GM19468 (cell line): ENCODE results near the gene SPIN2B.

Experiments
- ATAC-seq: cut with Tn5 transposase; IDR thresholded peaks from one replicate; pipeline ENCODE4 v1.9.1; 2021; ENCODE audit warnings: mild to moderate bottlenecking, moderate library complexity, moderate number of reproducible peaks; ENCODE audit not compliant: unreplicated experiment; ENCODE audit errors: extremely low read depth

The SPIN2B gene

DNA sequence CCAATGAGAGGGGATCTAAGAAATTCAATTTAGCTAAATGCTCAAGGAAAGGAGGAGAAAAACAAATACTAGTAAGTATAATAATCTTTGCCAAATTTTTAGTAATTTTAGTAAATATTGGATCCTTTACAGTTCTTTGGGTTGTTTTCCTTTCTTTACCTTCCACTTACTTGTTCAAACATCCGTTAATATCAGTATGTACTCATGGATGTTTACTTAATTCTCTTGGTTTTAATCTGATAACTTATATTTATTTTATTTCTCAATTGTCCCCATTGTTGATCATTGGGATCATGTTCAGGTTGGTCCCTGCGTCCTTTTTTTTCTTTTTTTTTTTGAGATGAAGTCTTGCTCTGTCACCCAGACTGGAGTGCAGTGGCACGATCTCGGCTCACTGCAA, 46.9 kb downstream of the SPIN2B start:
- ATAC-seq: no peak

DNA sequence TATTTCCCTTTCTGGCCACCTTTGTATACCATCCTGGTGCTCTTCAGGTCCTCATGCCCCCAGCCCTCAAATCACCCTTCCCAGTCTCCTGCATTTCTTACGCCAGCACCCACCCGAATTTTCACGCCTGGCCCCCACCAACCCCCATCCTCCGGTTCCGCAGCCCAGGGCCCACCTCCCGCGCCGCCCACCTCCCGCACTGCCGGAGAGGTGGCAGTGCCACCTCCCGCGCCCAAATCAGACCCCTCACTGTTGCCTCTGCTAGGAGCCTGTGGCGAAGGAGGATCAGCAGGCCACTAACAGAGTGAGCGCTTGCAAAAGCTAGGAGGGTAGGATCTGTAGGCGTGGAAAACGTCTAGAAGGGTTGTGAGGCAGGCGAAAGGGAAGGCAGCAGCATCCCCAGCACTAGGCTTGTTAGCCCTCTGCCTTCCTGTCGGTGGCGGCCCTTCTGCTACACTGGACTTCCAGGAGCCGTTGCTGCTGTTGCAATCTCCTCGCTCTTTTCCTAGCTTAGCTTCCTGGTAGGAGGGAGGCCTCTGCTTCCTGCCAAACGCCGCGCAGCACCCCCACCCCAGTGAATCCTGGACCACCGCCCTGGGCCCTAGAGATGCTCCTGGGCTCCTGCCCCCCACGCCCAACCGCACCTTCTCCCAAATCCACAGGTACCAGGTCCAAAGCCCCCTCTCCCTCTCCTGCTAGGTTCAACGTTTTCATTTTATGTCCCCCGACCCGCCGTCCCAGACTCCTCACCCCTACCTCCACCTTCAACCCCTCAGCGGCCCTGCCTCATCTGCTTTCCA, 51.0 kb downstream of the SPIN2B start:
- ATAC-seq: no peak
